GM23338 (cell line): Measurements from ENCODE around the gene PDE12. TPM values are rescaled to one million over a fixed set of nuclear protein-coding genes. Genes with fewer than 3 reads are reported as not detected.

Source experiments
- ATAC-seq: fragments of 200-7000 bp; cut with Tn5 transposase; 3 replicates; pipeline ENCODE4 v1.9.1; 2020
- DNase-seq: peaks from one replicate; pipeline ENCODE4 v3.0.0-alpha.2; 2015; ENCODE audit warnings: low spot score
- H2AFZ ChIP-seq: fragments of 200-600 bp; sonication (generic); 2 replicates; pipeline ENCODE4 v1.8.0; 2016; ENCODE audit warnings: antibody characterized with exemption, mild to moderate bottlenecking, moderate library complexity
- H3F3A ChIP-seq: fragments of 200-600 bp; sonication (generic); replicated peaks from 2 replicates; pipeline ENCODE4 v1.8.0; 2017; ENCODE audit warnings: antibody characterized with exemption, mixed run types, low read depth
- H3K27ac ChIP-seq: fragments of 200-600 bp; sonication (generic); 2 replicates; pipeline ENCODE4 v1.6.1; 2016; ENCODE audit warnings: low read depth
- H3K27me3 ChIP-seq: fragments of 200-600 bp; sonication (generic); 2 replicates; pipeline ENCODE4 v1.8.0; 2016; ENCODE audit warnings: mild to moderate bottlenecking, mixed run types, moderate library complexity; ENCODE audit not compliant: insufficient read depth
- H3K36me3 ChIP-seq: fragments of 200-600 bp; sonication (generic); 2 replicates; pipeline ENCODE4 v1.8.0; 2016; ENCODE audit warnings: mild to moderate bottlenecking; ENCODE audit not compliant: insufficient read depth
- H3K4me1 ChIP-seq: fragments of 200-600 bp; sonication (generic); 2 replicates; pipeline ENCODE4 v1.8.0; 2016; ENCODE audit warnings: mild to moderate bottlenecking, moderate library complexity; ENCODE audit not compliant: insufficient read depth
- H3K4me2 ChIP-seq: fragments of 200-600 bp; sonication (generic); 2 replicates; pipeline ENCODE4 v1.7.1; 2017; ENCODE audit warnings: mixed run types
- H3K4me3 ChIP-seq: fragments of 200-600 bp; sonication (generic); 2 replicates; pipeline ENCODE4 v1.6.1; 2016; ENCODE audit warnings: mixed run types
- H3K79me2 ChIP-seq: fragments of 200-600 bp; sonication (generic); replicated peaks from 2 replicates; pipeline ENCODE4 v1.8.0; 2017; ENCODE audit warnings: mild to moderate bottlenecking; ENCODE audit not compliant: insufficient read depth
- H3K9me2 ChIP-seq: fragments of 200-600 bp; sonication (generic); 2 replicates; pipeline ENCODE4 v1.8.0; 2017; ENCODE audit not compliant: insufficient read depth
- H4K20me1 ChIP-seq: fragments of 200-600 bp; sonication (generic); replicated peaks from 2 replicates; pipeline ENCODE4 v1.8.0; 2017; ENCODE audit warnings: mild to moderate bottlenecking; ENCODE audit not compliant: insufficient read depth
- H3K27ac Mint-ChIP-seq: 2 replicates; pipeline ENCODE4 v1.8.0; 2020; ENCODE audit warnings: inconsistent platforms, mild to moderate bottlenecking, moderate library complexity, mixed read lengths
- H3K27me3 Mint-ChIP-seq: 3 replicates; pipeline ENCODE4 v1.8.0; 2022; ENCODE audit warnings: low read depth, mild to moderate bottlenecking, moderate library complexity, mixed read lengths, inconsistent platforms; ENCODE audit not compliant: insufficient read depth, poor library complexity
- H3K36me3 Mint-ChIP-seq: 3 replicates; pipeline ENCODE4 v1.8.0; 2021; ENCODE audit warnings: low read depth, mild to moderate bottlenecking, inconsistent platforms, moderate library complexity, mixed read lengths
- H3K4me1 Mint-ChIP-seq: 3 replicates; pipeline ENCODE4 v1.8.0; 2020; ENCODE audit warnings: mild to moderate bottlenecking, inconsistent platforms, mixed read lengths
- H3K4me3 Mint-ChIP-seq: 3 replicates; pipeline ENCODE4 v1.8.0; 2021; ENCODE audit warnings: moderate library complexity, mild to moderate bottlenecking, inconsistent platforms, mixed read lengths
- H3K9me3 Mint-ChIP-seq: 3 replicates; pipeline ENCODE4 v1.8.0; 2020; ENCODE audit warnings: moderate library complexity, mild to moderate bottlenecking, inconsistent platforms, mixed read lengths
- CREB1 ChIP-seq: fragments of 250-450 bp; sonication (Bioruptor Pico); IDR thresholded peaks from 2 replicates; pipeline ENCODE4 v1.5.0; 2020; ENCODE audit warnings: low read depth, mild to moderate bottlenecking, moderate library complexity
- CTCF ChIP-seq, 2 experiments: fragments of 200-600 bp in 1 of 2; sonication (generic) in 1 of 2; conservative IDR thresholded peaks; 2 replicates each; pipeline versions ENCODE4 v1.5.1 to v1.6.1; 2016 to 2017; ENCODE audit warnings: antibody characterized with exemption in 2 of 2, low read depth in 2 of 2, mild to moderate bottlenecking in 2 of 2, moderate library complexity in 1 of 2
- ETS1 ChIP-seq: IDR thresholded peaks from 2 replicates; pipeline ENCODE4 v1.6.1; 2016; ENCODE audit warnings: antibody characterized with exemption
- EZH2 ChIP-seq: fragments of 200-600 bp; sonication (generic); IDR thresholded peaks from one replicate; pipeline ENCODE4 v1.8.0; 2017; ENCODE audit warnings: antibody characterized with exemption, mild to moderate bottlenecking, low read depth; ENCODE audit not compliant: unreplicated experiment
- EZH2phosphoT487 ChIP-seq: fragments of 200-600 bp; sonication (generic); IDR thresholded peaks from one replicate; pipeline ENCODE4 v1.8.1; 2018; ENCODE audit warnings: antibody characterized with exemption; ENCODE audit not compliant: unreplicated experiment
- JUNB ChIP-seq: IDR thresholded peaks from one replicate; pipeline ENCODE4 v1.6.1; 2016; ENCODE audit warnings: antibody characterized with exemption; ENCODE audit not compliant: unreplicated experiment
- NANOG ChIP-seq: IDR thresholded peaks from 2 replicates; pipeline ENCODE4 v1.6.1; 2016; ENCODE audit warnings: antibody characterized with exemption, borderline replicate concordance
- POLR2AphosphoS5 ChIP-seq: IDR thresholded peaks from 2 replicates; pipeline ENCODE4 v1.6.1; 2016; ENCODE audit warnings: antibody characterized with exemption, low read depth
- REST ChIP-seq: IDR thresholded peaks from one replicate; pipeline ENCODE4 v1.6.1; 2018; ENCODE audit warnings: antibody characterized with exemption; ENCODE audit not compliant: unreplicated experiment
- STAT1 ChIP-seq: IDR thresholded peaks from one replicate; pipeline ENCODE4 v1.6.1; 2016; ENCODE audit warnings: antibody characterized with exemption; ENCODE audit not compliant: unreplicated experiment
- ZNF331 ChIP-seq: fragments of 250-450 bp; sonication (Bioruptor Pico); IDR thresholded peaks from 2 replicates; pipeline ENCODE4 v1.5.0; 2020; ENCODE audit warnings: low read depth, mild to moderate bottlenecking, moderate library complexity
- long read RNA-seq: library from polyadenylated mRNA; unstranded; transcript quantifications from one replicate; pipeline ENCODE4 v2.0.0, GENCODE V29; 2020; ENCODE audit not compliant: unreplicated experiment
- polyA plus RNA-seq: library from polyadenylated mRNA; unstranded; fragments of >200 nt; fragmentation: Nextera tagmentation; extraction: Ambion mirVana; gene quantifications from 2 replicates; pipeline ENCODE4 v1.2.1, GENCODE V29; 2016
- total RNA-seq: library from RNA; depleted of rRNA; stranded (reverse); fragments of >200 nt; shearing (Covaris generic); gene quantifications from 2 replicates; pipeline ENCODE4 v1.2.3, GENCODE V29; 2014; rRNA removed
- TF ChIP-seq, protein P1 (sequence below): fragments of 250-450 bp; sonication (Bioruptor Pico); IDR thresholded peaks from 2 replicates; pipeline ENCODE4 v1.5.0; 2020; ENCODE audit warnings: mild to moderate bottlenecking, moderate library complexity

PDE12 gene
- 12.9 and 14.3 TPM in 2 replicates for total RNA-seq
- polyA plus RNA-seq = 4.5 and 5.0 TPM in 2 replicates
- long read RNA-seq, full-length matches to known transcripts = 3 of 3 reads
- long read RNA-seq, partial matches to known transcripts = 0 of 3 reads
- long read RNA-seq, other reads (novel, unspliced or antisense) = 0 of 3 reads

DNA sequence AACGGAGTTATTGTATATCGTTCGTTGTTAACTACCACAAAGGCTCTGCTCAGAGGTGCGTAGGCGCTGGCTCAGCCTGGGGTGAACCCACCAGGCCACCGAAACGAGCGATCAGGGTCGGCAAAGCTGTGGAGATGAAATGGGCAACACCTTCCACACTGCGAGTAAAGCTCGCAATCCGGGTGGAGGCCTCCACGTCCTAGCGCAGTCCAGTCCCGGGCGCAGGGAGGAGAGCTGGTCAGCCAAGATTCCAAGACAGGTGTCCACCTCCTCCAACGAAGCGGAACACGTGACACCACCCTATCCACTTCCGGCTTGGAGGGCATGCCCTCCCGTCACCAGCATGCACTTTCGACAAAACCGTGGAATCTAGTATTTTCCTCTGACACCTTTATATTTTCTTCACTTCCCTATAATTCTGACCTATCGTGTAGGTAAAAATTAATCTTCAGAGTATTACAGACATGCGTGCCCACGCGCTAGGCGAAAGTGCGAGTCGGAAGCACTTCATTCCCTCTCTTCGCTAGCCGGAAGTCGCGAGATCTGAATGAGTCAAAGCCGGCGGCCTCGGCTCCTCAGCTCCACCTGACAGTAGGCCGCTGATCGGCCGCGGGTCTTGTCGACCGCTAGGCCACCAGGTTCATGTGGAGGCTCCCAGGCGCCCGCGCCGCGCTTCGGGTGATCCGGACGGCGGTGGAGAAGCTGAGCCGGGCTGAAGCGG lies at the start of gene PDE12:
TSS of gene PDE12 (plus strand) at position 537 of the 721 bp plus-strand sequence. CDS start at position 643, 106 bp downstream.
- ATAC-seq = peak; percentile 92
- H3K27me3 Mint-ChIP-seq = peaks cover 4% of the 10 kb centered on the region
- Histone ChIP-seq H3K4me1 (peaks cover 9% of the 10 kb centered on the region), H3K79me2 (peaks cover 17% of the 10 kb centered on the region), H2AFZ (peak within 1 kb of the TSS; percentile 99), H3F3A (peaks cover 12% of the 10 kb centered on the region; the same call in 1 of the 2 replicates), H3K9me2 (no peaks in the 10 kb centered on the region), H3K27me3 (peaks cover 14% of the 10 kb centered on the region; the same call in 1 of the 2 replicates), H3K4me3 (peak within 1 kb of the TSS; percentile 86), H4K20me1 (0 out of 2 replicates have a peak, but pooled peaks cover 4% of the 10 kb centered on the region), H3K27ac (peak within 1 kb of the TSS; percentile 57; the same call in 1 of the 2 replicates), H3K4me2 (peak within 1 kb of the TSS; percentile 96), H3K36me3 (no peaks in the 10 kb centered on the region; the same call in 1 of the 2 replicates)
- H3K27ac Mint-ChIP-seq = peak within 1 kb of the TSS; percentile 99
- H3K9me3 Mint-ChIP-seq = no peaks in the 10 kb centered on the region
- peaks cover 19% of the 10 kb centered on the region for H3K36me3 Mint-ChIP-seq
- TF ChIP-seq POLR2AphosphoS5 (peak; percentile 78), EZH2phosphoT487 (no peak), JUNB (no peak), STAT1 (no peak), CTCF (conservative IDR thresholded peaks at IDR 0.05; ENCODE audit: low read depth in 2 of 2) (no peak), REST (no peak), ZNF331 (CRISPR knock-in tag) (no peak), CREB1 (CRISPR knock-in tag) (peak; percentile 77), ETS1 (peak; percentile 47; the same call in 1 of the 2 replicates), NANOG (no peak), EZH2 (no peak)
- TF ChIP-seq, protein P1, sequence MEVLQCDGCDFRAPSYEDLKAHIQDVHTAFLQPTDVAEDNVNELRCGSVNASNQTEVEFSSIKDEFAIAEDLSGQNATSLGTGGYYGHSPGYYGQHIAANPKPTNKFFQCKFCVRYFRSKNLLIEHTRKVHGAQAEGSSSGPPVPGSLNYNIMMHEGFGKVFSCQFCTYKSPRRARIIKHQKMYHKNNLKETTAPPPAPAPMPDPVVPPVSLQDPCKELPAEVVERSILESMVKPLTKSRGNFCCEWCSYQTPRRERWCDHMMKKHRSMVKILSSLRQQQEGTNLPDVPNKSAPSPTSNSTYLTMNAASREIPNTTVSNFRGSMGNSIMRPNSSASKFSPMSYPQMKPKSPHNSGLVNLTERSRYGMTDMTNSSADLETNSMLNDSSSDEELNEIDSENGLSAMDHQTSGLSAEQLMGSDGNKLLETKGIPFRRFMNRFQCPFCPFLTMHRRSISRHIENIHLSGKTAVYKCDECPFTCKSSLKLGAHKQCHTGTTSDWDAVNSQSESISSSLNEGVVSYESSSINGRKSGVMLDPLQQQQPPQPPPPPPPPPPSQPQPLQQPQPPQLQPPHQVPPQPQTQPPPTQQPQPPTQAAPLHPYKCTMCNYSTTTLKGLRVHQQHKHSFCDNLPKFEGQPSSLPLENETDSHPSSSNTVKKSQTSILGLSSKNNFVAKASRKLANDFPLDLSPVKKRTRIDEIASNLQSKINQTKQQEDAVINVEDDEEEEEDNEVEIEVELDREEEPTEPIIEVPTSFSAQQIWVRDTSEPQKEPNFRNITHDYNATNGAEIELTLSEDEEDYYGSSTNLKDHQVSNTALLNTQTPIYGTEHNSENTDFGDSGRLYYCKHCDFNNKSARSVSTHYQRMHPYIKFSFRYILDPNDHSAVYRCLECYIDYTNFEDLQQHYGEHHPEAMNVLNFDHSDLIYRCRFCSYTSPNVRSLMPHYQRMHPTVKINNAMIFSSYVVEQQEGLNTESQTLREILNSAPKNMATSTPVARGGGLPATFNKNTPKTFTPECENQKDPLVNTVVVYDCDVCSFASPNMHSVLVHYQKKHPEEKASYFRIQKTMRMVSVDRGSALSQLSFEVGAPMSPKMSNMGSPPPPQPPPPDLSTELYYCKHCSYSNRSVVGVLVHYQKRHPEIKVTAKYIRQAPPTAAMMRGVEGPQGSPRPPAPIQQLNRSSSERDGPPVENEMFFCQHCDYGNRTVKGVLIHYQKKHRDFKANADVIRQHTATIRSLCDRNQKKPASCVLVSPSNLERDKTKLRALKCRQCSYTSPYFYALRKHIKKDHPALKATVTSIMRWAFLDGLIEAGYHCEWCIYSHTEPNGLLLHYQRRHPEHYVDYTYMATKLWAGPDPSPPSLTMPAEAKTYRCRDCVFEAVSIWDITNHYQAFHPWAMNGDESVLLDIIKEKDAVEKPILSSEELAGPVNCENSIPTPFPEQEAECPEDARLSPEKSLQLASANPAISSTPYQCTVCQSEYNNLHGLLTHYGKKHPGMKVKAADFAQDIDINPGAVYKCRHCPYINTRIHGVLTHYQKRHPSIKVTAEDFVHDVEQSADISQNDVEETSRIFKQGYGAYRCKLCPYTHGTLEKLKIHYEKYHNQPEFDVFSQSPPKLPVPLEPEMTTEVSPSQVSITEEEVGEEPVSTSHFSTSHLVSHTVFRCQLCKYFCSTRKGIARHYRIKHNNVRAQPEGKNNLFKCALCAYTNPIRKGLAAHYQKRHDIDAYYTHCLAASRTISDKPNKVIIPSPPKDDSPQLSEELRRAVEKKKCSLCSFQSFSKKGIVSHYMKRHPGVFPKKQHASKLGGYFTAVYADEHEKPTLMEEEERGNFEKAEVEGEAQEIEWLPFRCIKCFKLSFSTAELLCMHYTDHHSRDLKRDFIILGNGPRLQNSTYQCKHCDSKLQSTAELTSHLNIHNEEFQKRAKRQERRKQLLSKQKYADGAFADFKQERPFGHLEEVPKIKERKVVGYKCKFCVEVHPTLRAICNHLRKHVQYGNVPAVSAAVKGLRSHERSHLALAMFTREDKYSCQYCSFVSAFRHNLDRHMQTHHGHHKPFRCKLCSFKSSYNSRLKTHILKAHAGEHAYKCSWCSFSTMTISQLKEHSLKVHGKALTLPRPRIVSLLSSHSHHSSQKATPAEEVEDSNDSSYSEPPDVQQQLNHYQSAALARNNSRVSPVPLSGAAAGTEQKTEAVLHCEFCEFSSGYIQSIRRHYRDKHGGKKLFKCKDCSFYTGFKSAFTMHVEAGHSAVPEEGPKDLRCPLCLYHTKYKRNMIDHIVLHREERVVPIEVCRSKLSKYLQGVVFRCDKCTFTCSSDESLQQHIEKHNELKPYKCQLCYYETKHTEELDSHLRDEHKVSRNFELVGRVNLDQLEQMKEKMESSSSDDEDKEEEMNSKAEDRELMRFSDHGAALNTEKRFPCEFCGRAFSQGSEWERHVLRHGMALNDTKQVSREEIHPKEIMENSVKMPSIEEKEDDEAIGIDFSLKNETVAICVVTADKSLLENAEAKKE (CRISPR knock-in tag) = no peak
- peaks cover 17% of the 10 kb centered on the region; the same call in 2 of the 3 replicates for H3K4me1 Mint-ChIP-seq
- DNase-seq = peak; percentile 93
- H3K4me3 Mint-ChIP-seq = peak within 1 kb of the TSS; percentile 91
